ENCODE measurements around the gene RRP9. TPM values are rescaled to one million over a fixed set of nuclear protein-coding genes. Genes with fewer than 3 reads are reported as not detected.

Gene RRP9
- total RNA-seq, 2 experiments from 2014 or later, result 29.2 to 29.6 TPM

Other genes with a start within 250 kb of the RRP9 start
- 1 to 10 TPM; 1.1 to 1.7 TPM for gene GRM2, start 234.8 kb downstream of the RRP9 start, total RNA-seq
- not detected for gene IQCF6, start 162.7 kb downstream of the RRP9 start, total RNA-seq
- not detected for gene IQCF2, start 80.3 kb downstream of the RRP9 start, total RNA-seq
- not detected for gene IQCF5, start 66.3 kb downstream of the RRP9 start, total RNA-seq
- gene IQCF1, start 38.6 kb downstream of the RRP9 start, total RNA-seq, result not detected
- 10 to 100 TPM; 18.8 to 20.4 TPM for gene PARP3, start 459 bp upstream of the RRP9 start, total RNA-seq
- not detected for gene GPR62, start 13.5 kb upstream of the RRP9 start, total RNA-seq
- 10 to 100 TPM; 12.7 to 16.1 TPM for gene PCBP4, start 25.6 kb upstream of the RRP9 start, total RNA-seq
- 10 to 100 TPM; 31.4 to 38.0 TPM for gene ABHD14B, start 32.1 kb upstream of the RRP9 start, total RNA-seq
- gene ABHD14A, start 33.2 kb upstream of the RRP9 start, total RNA-seq, result 10 to 100 TPM; 10.5 to 11.7 TPM
- gene ACY1, start 41.6 kb upstream of the RRP9 start, total RNA-seq, result 10 to 100 TPM; 17.4 to 21.2 TPM
- gene RPL29, start 54.0 kb upstream of the RRP9 start, total RNA-seq, result 1,000 to 10,000 TPM; 1,199 to 1,266 TPM
- 10 to 100 TPM; 37.4 to 39.1 TPM for gene DUSP7, start 114.7 kb upstream of the RRP9 start, total RNA-seq
- 10 to 100 TPM; 31.7 to 32.3 TPM for gene POC1A, start 212.5 kb upstream of the RRP9 start, total RNA-seq

Measured in activated CD8-positive, alpha-beta T cell treated with anti-CD3 and anti-CD28 coated beads, Interleukin-2, amount 10 ng/mL, durations not matched to agents 7 days and 5 days (primary cell).